Neural crest cell (in vitro differentiated cells): ENCODE results near the gene SLC40A1. TPM values are rescaled to one million over a fixed set of nuclear protein-coding genes. Genes with fewer than 3 reads are reported as not detected.

Experiments
- DNase-seq: peaks from one replicate; pipeline ENCODE4 v3.0.0; 2021; ENCODE audit warnings: low read depth, mixed read lengths, low spot score
- H3K27ac Mint-ChIP-seq: one replicate; pipeline ENCODE4 v1.8.0; 2021; ENCODE audit warnings: mild to moderate bottlenecking, mixed read lengths; ENCODE audit not compliant: unreplicated experiment
- H3K27me3 Mint-ChIP-seq: 2 replicates; pipeline ENCODE4 v1.8.0; 2021; ENCODE audit warnings: low read depth, mild to moderate bottlenecking, mixed read lengths
- H3K36me3 Mint-ChIP-seq: 2 replicates; pipeline ENCODE4 v1.8.0; 2021; ENCODE audit warnings: low read depth, mild to moderate bottlenecking, mixed read lengths
- H3K4me1 Mint-ChIP-seq: 2 replicates; pipeline ENCODE4 v1.8.0; 2021; ENCODE audit warnings: mixed read lengths
- H3K4me3 Mint-ChIP-seq: one replicate; pipeline ENCODE4 v1.8.0; 2021; ENCODE audit warnings: mild to moderate bottlenecking, mixed read lengths
- H3K9me3 Mint-ChIP-seq: 2 replicates; pipeline ENCODE4 v1.8.0; 2021; ENCODE audit warnings: mixed read lengths
- CTCF ChIP-seq: fragments of 200-600 bp; sonication (generic); conservative IDR thresholded peaks from 2 replicates; pipeline ENCODE4 v1.5.0; 2021; ENCODE audit warnings: antibody characterized with exemption, mild to moderate bottlenecking
- total RNA-seq: library from RNA; stranded (reverse); gene quantifications from 2 replicates; pipeline ENCODE4 v1.2.1, GENCODE V29; 2021

Gene SLC40A1
- total RNA-seq, 1 donor from 2014 or later: 2.6 TPM

- H3K4me3 Mint-ChIP-seq: no peak overlapping the region
- no peaks in the 10 kb centered on the region for H3K36me3 Mint-ChIP-seq
- H3K27me3 Mint-ChIP-seq: no peaks in the 10 kb centered on the region
- no peak for TF ChIP-seq CTCF
- no peaks in the 10 kb centered on the region for H3K4me1 Mint-ChIP-seq
- no peak for DNase-seq
- H3K9me3 Mint-ChIP-seq: no peaks in the 10 kb centered on the region
- no peak overlapping the region for H3K27ac Mint-ChIP-seq
Measured at GRCh38 chr2:189551808-189552207, 28.8 kb downstream of the SLC40A1 start.

GRCh38 chr2:189549449-189549832 lies 31.1 kb downstream of the SLC40A1 start:
- H3K4me3 Mint-ChIP-seq: no peak overlapping the region
- no peaks in the 10 kb centered on the region for H3K36me3 Mint-ChIP-seq
- no peak for TF ChIP-seq CTCF
- no peak overlapping the region for H3K27ac Mint-ChIP-seq
- H3K9me3 Mint-ChIP-seq: no peaks in the 10 kb centered on the region
- no peaks in the 10 kb centered on the region for H3K27me3 Mint-ChIP-seq
- no peak for DNase-seq
- no peaks in the 10 kb centered on the region for H3K4me1 Mint-ChIP-seq

GRCh38 chr2:189548666-189549448 lies 31.7 kb downstream of the SLC40A1 start:
- H3K9me3 Mint-ChIP-seq: no peaks in the 10 kb centered on the region
- H3K27ac Mint-ChIP-seq: no peak overlapping the region
- H3K27me3 Mint-ChIP-seq: no peaks in the 10 kb centered on the region
- no peaks in the 10 kb centered on the region for H3K4me1 Mint-ChIP-seq
- DNase-seq: no peak
- no peak for TF ChIP-seq CTCF
- no peak overlapping the region for H3K4me3 Mint-ChIP-seq
- H3K36me3 Mint-ChIP-seq: no peaks in the 10 kb centered on the region

- H3K4me3 Mint-ChIP-seq: no peak overlapping the region
- no peak for TF ChIP-seq CTCF
- H3K36me3 Mint-ChIP-seq: no peaks in the 10 kb centered on the region
- no peak for DNase-seq
- H3K4me1 Mint-ChIP-seq: peaks cover under 1% of the 10 kb centered on the region
- H3K9me3 Mint-ChIP-seq: no peaks in the 10 kb centered on the region
- no peak overlapping the region for H3K27ac Mint-ChIP-seq
- no peaks in the 10 kb centered on the region for H3K27me3 Mint-ChIP-seq
Measured at GRCh38 chr2:189545418-189545817, 35.2 kb downstream of the SLC40A1 start.

GRCh38 chr2:189544318-189545042 lies 36.1 kb downstream of the SLC40A1 start:
- Mint-ChIP-seq H3K27me3 (no peaks in the 10 kb centered on the region), H3K4me1 (peaks cover 4% of the 10 kb centered on the region), H3K9me3 (no peaks in the 10 kb centered on the region), H3K27ac (no peak overlapping the region), H3K36me3 (no peaks in the 10 kb centered on the region), H3K4me3 (no peak overlapping the region)
- DNase-seq: no peak
- TF ChIP-seq CTCF: no peak
